ENCODE data around the gene NOLC1. TPM values are rescaled to one million over a fixed set of nuclear protein-coding genes. Genes with fewer than 3 reads are reported as not detected.

Gene NOLC1
- total RNA-seq, 4 donors from 2014 or later: 19.2 to 30.7 (median 22.0) TPM

- TF ChIP-seq, protein P1, sequence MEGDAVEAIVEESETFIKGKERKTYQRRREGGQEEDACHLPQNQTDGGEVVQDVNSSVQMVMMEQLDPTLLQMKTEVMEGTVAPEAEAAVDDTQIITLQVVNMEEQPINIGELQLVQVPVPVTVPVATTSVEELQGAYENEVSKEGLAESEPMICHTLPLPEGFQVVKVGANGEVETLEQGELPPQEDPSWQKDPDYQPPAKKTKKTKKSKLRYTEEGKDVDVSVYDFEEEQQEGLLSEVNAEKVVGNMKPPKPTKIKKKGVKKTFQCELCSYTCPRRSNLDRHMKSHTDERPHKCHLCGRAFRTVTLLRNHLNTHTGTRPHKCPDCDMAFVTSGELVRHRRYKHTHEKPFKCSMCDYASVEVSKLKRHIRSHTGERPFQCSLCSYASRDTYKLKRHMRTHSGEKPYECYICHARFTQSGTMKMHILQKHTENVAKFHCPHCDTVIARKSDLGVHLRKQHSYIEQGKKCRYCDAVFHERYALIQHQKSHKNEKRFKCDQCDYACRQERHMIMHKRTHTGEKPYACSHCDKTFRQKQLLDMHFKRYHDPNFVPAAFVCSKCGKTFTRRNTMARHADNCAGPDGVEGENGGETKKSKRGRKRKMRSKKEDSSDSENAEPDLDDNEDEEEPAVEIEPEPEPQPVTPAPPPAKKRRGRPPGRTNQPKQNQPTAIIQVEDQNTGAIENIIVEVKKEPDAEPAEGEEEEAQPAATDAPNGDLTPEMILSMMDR (IDR thresholded peaks at IDR 0.05; ENCODE audit: low read depth): no peak
Observed at GRCh38 chr10:102200751-102201640, 48.8 kb downstream of the NOLC1 start.

- TF ChIP-seq, protein P1 (IDR thresholded peaks at IDR 0.05; ENCODE audit: low read depth): no peak
Observed at GRCh38 chr10:102202386-102202785, 50.2 kb downstream of the NOLC1 start.

DNA sequence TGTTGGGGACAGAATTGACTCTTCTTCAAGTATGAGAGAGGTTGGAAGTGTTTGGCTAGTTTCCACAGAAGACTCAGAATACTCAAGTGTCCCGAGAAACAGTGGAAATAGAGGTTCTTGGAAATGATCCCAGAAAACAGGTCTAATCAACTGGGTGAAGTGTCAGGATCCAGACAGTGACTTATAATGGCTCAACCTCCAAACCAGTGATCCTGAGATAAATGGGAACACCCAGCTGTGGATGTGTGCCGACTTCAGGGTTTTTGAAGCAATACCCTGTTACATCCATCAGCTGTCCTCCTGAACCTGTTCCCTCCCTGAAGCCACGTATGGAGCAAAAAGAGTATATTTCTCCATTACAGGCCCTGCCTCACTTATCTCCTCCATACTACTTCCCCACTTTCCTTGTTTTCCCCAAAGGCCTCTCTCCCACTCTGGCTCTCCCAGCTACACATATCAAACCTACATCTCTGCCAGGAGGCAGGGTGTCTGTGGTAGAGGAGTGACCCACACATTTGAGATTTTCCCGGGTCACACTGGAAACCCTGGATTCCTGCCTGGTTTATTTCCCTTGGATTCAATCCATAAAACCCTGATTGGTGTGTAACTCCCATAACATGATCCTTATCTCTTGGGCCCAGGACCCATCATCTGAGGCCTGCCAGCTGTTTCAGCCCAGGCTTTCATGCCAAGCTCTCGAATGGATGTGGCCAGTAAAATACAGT is 56.3 kb downstream of the NOLC1 start:
- TF ChIP-seq, protein P1 (IDR thresholded peaks at IDR 0.05; ENCODE audit: low read depth): no peak

GRCh38 chr10:102211615-102212299 is 59.6 kb downstream of the NOLC1 start:
- TF ChIP-seq, protein P1 (IDR thresholded peaks at IDR 0.05; ENCODE audit: low read depth): no peak

Other genes starting within 250 kb of the NOLC1 start
- 10 to 100 TPM; 11.9 to 18.4 (median 17.9) TPM for gene ARMH3, start 96.2 kb upstream of the NOLC1 start, total RNA-seq
- gene HPS6, start 87.0 kb upstream of the NOLC1 start, total RNA-seq: 10 to 100 TPM in 3 of 4 donors, 1 to 10 TPM in 1; 7.2 to 27.9 (median 16.7) TPM
- gene LDB1, start 32.0 kb upstream of the NOLC1 start, total RNA-seq: 10 to 100 TPM; 15.8 to 42.0 (median 29.2) TPM
- gene PPRC1, start 19.3 kb upstream of the NOLC1 start, total RNA-seq: 10 to 100 TPM in 3 of 4 donors, 1 to 10 TPM in 1; 9.2 to 23.6 (median 10.3) TPM
- gene ELOVL3, start 73.9 kb downstream of the NOLC1 start, total RNA-seq: 1 to 10 TPM; 1.3 to 3.6 (median 3.2) TPM
- not detected for gene PITX3, start 89.1 kb downstream of the NOLC1 start, total RNA-seq
- 10 to 100 TPM; 21.6 to 34.3 (median 24.0) TPM for gene GBF1, start 93.1 kb downstream of the NOLC1 start, total RNA-seq
- 10 to 100 TPM in 3 of 4 donors, 1 to 10 TPM in 1; 7.7 to 20.3 (median 12.4) TPM for gene NFKB2, start 243.3 kb downstream of the NOLC1 start, total RNA-seq

All from subcutaneous adipose tissue (tissue), 4 donors.